ENCODE results near the gene ATG5. TPM values are rescaled to one million over a fixed set of nuclear protein-coding genes. Genes with fewer than 3 reads are reported as not detected.

The ATG5 gene
- polyA plus RNA-seq, 1 of the 3 experiments (the other 2 are of a cell fraction) = 15.5 TPM

DNA sequence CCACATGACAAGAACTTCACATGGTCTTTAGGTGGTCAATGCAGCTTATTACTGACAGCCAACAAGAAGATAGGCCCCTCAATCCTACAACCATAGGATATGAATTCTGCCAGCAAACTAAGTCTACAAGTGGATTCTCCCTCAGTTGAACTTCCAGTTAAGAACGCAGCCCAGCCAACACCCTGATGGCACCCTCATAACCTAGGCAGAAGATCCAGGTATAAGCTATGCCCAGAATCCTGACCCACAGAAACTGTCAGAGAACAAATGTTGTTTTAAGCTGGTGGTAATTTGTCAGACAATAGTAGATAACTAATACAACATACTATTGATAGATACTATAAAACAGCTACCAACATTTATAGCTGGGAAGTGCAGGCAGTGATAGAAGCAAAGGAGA lies 38.8 kb downstream of the ATG5 start:
- no peak overlapping the region for H2AFZ ChIP-seq (ENCODE audit: low read depth)
- ChIA-PET CTCF (interaction anchor here (0.8 to 1.7 kb wide), 4 partner anchors 12 to 84 kb away, joined by 3 to 7 read pairs (median 4); no protein-coding TSS in a partner anchor), POLR2A (no interaction called here)
- no peak overlapping the region for H3K4me3 ChIP-seq (ENCODE audit: low read depth in 2 of 2, low read length in 1 of 2)
- TF ChIP-seq GATA2 (CRISPR knock-in tag; IDR thresholded peaks at IDR 0.05) (no peak), MEF2A (IDR thresholded peaks at IDR 0.05; ENCODE audit: borderline replicate concordance, low read depth) (no peak), ELF1 (IDR thresholded peaks at IDR 0.05) (no peak), EP300 (IDR thresholded peaks at IDR 0.05; ENCODE audit: borderline replicate concordance in 1 of 2, low read depth in 1 of 2, low read length in 1 of 2) (no peak), NRF1 (IDR thresholded peaks at IDR 0.05; ENCODE audit: low read depth, low read length) (no peak), GABPA (IDR thresholded peaks at IDR 0.05; ENCODE audit: low read depth) (no peak), YY1 (IDR thresholded peaks at IDR 0.05; ENCODE audit: low read depth) (no peak), TAF1 (IDR thresholded peaks at IDR 0.05; ENCODE audit: borderline replicate concordance, low read depth, low read length) (no peak), RFX5 (IDR thresholded peaks at IDR 0.05; ENCODE audit: low read length) (no peak), CHD2 (IDR thresholded peaks at IDR 0.05; ENCODE audit: low read length, partially characterized antibody) (no peak), NFIC (IDR thresholded peaks at IDR 0.05; ENCODE audit: borderline replicate concordance) (no peak), SIN3A (IDR thresholded peaks at IDR 0.05; ENCODE audit: borderline replicate concordance, low read depth, low read length) (no peak)
- TF ChIP-seq, protein P1, sequence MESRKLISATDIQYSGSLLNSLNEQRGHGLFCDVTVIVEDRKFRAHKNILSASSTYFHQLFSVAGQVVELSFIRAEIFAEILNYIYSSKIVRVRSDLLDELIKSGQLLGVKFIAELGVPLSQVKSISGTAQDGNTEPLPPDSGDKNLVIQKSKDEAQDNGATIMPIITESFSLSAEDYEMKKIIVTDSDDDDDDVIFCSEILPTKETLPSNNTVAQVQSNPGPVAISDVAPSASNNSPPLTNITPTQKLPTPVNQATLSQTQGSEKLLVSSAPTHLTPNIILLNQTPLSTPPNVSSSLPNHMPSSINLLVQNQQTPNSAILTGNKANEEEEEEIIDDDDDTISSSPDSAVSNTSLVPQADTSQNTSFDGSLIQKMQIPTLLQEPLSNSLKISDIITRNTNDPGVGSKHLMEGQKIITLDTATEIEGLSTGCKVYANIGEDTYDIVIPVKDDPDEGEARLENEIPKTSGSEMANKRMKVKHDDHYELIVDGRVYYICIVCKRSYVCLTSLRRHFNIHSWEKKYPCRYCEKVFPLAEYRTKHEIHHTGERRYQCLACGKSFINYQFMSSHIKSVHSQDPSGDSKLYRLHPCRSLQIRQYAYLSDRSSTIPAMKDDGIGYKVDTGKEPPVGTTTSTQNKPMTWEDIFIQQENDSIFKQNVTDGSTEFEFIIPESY (IDR thresholded peaks at IDR 0.05; ENCODE audit: borderline replicate concordance, low read depth) = no peak
- TF ChIP-seq, protein P2, sequence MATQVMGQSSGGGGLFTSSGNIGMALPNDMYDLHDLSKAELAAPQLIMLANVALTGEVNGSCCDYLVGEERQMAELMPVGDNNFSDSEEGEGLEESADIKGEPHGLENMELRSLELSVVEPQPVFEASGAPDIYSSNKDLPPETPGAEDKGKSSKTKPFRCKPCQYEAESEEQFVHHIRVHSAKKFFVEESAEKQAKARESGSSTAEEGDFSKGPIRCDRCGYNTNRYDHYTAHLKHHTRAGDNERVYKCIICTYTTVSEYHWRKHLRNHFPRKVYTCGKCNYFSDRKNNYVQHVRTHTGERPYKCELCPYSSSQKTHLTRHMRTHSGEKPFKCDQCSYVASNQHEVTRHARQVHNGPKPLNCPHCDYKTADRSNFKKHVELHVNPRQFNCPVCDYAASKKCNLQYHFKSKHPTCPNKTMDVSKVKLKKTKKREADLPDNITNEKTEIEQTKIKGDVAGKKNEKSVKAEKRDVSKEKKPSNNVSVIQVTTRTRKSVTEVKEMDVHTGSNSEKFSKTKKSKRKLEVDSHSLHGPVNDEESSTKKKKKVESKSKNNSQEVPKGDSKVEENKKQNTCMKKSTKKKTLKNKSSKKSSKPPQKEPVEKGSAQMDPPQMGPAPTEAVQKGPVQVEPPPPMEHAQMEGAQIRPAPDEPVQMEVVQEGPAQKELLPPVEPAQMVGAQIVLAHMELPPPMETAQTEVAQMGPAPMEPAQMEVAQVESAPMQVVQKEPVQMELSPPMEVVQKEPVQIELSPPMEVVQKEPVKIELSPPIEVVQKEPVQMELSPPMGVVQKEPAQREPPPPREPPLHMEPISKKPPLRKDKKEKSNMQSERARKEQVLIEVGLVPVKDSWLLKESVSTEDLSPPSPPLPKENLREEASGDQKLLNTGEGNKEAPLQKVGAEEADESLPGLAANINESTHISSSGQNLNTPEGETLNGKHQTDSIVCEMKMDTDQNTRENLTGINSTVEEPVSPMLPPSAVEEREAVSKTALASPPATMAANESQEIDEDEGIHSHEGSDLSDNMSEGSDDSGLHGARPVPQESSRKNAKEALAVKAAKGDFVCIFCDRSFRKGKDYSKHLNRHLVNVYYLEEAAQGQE (IDR thresholded peaks at IDR 0.05; ENCODE audit: low read depth, low read length) = no peak
- H3K9me2 ChIP-seq = no peaks in the 10 kb centered on the region
- H3K9ac ChIP-seq = no peak overlapping the region
- H3K36me3 ChIP-seq (replicated peaks in 1 of 2; ENCODE audit: control insufficient read depth in 1 of 2, insufficient read depth in 2 of 2, low read length in 1 of 2) = peaks cover 9 to 25% of the 10 kb centered on the region in 2 experiments
- H4K20me1 ChIP-seq (ENCODE audit: insufficient read depth) = no peaks in the 10 kb centered on the region
- no peaks in the 10 kb centered on the region; a peak in 2 of 4 replicates for H3K4me1 ChIP-seq (ENCODE audit: control insufficient read depth in 1 of 2, insufficient read depth in 2 of 2, low read depth in 1 of 2, low read length in 1 of 2)
- peaks cover 4% of the 10 kb centered on the region for H3F3A ChIP-seq (replicated peaks; ENCODE audit: insufficient read depth)
- H3K27ac ChIP-seq (ENCODE audit: low read depth in 2 of 2, low read length in 1 of 2) = peak overlapping the region in 1 of 2 experiments; percentile 0; a peak in 1 of 4 replicates
- H3K27me3 ChIP-seq (ENCODE audit: insufficient read depth) = no peaks in the 10 kb centered on the region
- peaks cover 90% of the 10 kb centered on the region for H3K79me2 ChIP-seq (ENCODE audit: insufficient read depth)
- WGBS (ENCODE audit: low lambda C conversion rate) = 100% methylated on average over 1 of the region's 1 CpG
- no peak for DNase-seq
- H3K9me3 ChIP-seq = peaks cover 10% of the 10 kb centered on the region
- H3K4me2 ChIP-seq = no peak overlapping the region

Measured in SK-N-SH (cell line).